GM21526 (cell line): Measurements from ENCODE around the gene MOSPD3.
"Not testable (repeated sequence)": the region's sequence is repeated elsewhere in the genome, so short reads cannot be mapped to it uniquely, and the experiment has no call there.

Source experiments
- ATAC-seq: cut with Tn5 transposase; IDR thresholded peaks from one replicate; pipeline ENCODE4 v1.9.1; 2021; ENCODE audit warnings: moderate library complexity; ENCODE audit not compliant: unreplicated experiment, low FRiP score

The MOSPD3 gene

GRCh38 chr7:100662194-100662776, 49.9 kb downstream of the MOSPD3 start:
- ATAC-seq = not testable (repeated sequence)
